Stimulated activated CD8-positive, alpha-beta memory T cell treated with anti-CD3 and anti-CD28 coated beads, Interleukin-12 subunit alpha, Interleukin-12 subunit beta, amount 100 ng/mL, for 24 hours (primary cell): ENCODE results near the gene ERI2.
"Not testable (repeated sequence)": the region's sequence is repeated elsewhere in the genome, so short reads cannot be mapped to it uniquely, and the experiment has no call there.

Experiments used
- DNase-seq: peaks from one replicate; pipeline ENCODE4 v3.0.0-alpha.2; 2020; ENCODE audit errors: extremely low read depth

ERI2 gene

GRCh38 chr16:20763461-20764232 lies 42.6 kb downstream of the ERI2 start, which contains the start of gene ACSM3:
Gene ACSM3 (plus strand): TSS chr16:20764014. CDS start chr16:20770035, 6,021 bp downstream.
- DNase-seq, result no peak

DNA sequence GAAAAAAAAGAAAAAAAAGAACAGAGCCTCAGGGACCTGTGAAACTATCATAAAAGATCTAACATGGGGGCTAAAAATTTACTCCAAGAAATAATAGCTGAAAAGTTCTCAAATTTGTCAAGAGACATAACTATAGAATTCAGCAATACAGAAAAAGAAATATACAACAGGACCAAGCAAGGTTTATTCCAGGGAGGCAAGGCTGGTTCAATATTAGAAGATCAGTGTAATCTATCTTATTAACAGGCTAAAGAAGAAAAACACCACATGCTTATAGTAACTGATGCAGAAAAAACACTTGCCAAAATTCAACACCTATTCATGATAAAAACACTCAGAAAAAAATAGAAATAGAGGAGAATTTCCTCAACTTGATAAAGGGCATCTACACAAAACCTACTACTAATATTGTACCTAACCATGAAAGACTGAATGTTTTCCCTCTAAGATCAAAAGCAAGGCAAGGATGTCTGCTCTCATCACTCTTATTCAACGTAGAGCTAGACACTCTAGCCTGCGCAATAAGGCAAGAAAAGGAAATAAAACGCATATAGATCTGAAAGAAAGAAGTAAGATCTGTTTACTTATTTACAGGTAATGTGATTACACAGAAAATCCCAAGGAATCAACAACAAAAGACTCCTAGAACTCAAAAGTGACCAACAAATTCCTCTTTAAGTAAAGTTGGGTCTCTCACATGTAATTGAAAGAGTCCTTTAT lies 43.7 kb downstream of the ERI2 start:
- no peak for DNase-seq

DNA sequence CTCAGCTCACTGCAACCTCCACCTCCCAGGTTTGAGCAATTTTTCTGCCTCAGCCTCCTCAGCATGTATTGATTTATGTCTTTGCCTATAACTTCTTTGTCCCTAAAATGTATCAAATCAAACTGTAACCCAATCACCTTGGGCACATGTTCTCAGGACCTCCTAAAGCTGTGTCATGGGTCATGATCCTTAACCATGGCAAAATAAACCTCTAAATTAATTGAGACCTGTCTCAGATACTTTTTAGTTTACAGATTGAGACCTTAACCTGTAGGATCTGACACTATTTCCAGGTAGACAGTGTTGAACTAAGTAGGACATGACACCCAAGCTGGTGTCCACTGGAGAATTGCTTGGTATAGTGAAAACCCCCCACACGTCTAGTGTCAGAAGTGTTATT lies 45.1 kb downstream of the ERI2 start:
- DNase-seq, result no peak

DNA sequence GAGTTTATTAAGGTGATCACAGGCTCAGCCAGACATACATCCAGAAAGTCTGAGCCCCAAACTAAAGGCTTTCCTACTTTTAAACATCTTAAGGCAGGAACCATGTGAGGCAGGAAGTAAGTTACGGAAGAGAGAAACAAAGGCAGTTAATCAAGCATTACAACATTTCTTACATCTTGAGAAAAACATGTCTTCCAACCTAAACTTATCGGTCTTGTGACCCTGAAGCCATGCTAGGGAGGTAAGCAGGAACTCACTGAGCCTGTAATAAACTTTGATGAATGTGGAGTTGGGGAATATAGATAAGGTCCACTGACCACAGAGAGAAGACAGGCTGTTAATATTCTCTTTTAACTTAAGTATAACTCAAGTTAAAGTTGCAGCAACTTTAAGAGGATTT lies 45.9 kb downstream of the ERI2 start:
- no peak for DNase-seq

- not testable (repeated sequence) for DNase-seq
Measured at GRCh38 chr16:20755799-20756198, 50.5 kb downstream of the ERI2 start.

GRCh38 chr16:20755238-20755637 lies 51.0 kb downstream of the ERI2 start:
- no peak for DNase-seq

GRCh38 chr16:20753727-20754126 lies 52.5 kb downstream of the ERI2 start:
- no peak for DNase-seq

DNA sequence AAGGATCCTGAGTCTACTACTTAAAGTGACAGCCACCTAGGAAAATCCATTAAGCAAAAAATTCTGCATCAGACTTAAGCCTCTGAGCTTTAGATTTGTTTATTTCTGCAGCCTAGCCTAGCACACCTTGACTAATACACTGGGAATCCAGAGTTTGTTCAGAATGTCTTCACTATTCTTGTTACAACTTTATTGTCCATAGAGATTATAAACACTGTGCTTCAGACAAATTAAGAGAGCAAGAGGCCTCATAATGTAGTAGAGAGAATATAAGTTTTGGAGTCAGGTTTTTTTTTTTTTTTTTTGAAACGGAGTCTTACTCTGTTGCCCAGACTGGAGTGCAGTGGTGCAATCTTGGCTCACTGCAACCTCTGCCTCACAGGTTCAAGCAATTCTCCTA lies 55.7 kb downstream of the ERI2 start:
- no peak for DNase-seq

DNA sequence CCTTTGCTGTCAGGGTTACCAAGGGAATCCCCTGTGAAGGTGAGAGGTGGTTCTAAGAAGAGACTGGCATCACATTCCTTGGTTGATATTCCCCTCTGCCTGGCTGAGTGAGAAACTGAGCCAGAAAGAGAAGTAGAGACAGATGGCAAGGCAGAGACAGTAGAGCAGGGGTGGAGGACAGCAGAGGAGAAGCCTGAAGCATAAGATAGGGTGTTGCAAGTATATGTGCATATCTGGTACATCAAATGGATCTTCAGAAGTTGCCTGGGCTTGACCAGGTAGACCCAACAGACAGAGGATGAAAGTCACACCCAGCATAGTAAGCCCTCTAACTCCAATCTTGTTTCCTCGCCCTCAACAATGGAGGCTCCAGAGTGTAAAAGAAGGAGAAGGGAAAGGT lies 56.8 kb downstream of the ERI2 start:
- no peak for DNase-seq

GRCh38 chr16:20747030-20747816 lies 59.0 kb downstream of the ERI2 start:
- DNase-seq, result no peak

DNA sequence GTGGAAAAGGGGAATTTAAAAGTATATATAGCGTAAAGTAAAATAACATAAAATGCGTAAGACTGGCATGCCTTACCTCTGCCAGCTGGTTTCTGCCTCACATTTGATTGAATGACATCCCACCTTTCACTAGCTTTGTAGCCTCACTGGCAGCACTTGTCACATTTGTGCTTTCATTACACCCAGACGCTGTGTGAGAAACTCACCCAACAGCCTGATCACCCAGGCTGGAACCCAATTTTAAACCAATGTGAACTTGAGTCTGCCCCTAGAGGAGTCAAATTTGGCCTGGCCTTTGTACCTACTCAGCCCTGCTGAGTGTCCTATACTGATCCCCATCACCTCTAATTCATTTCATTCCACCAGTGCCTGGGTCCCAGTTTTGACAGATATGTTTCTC lies 59.8 kb downstream of the ERI2 start:
- no peak for DNase-seq
